GM12892 (cell line): ENCODE measurements around the gene APEX1.

Experiments
- POLR2A ChIP-seq: IDR thresholded peaks from 2 replicates; pipeline ENCODE4 v1.6.1; 2011; ENCODE audit warnings: low read depth, low read length, control low read depth
- POLR2AphosphoS5 ChIP-seq: IDR thresholded peaks from 2 replicates; pipeline ENCODE4 v1.6.1; 2011; ENCODE audit warnings: low read depth, low read length, control low read depth
- TAF1 ChIP-seq: IDR thresholded peaks from 2 replicates; pipeline ENCODE4 v1.6.1; 2011; ENCODE audit warnings: low read depth, mild to moderate bottlenecking, control low read depth, low read length, borderline replicate concordance

DNA sequence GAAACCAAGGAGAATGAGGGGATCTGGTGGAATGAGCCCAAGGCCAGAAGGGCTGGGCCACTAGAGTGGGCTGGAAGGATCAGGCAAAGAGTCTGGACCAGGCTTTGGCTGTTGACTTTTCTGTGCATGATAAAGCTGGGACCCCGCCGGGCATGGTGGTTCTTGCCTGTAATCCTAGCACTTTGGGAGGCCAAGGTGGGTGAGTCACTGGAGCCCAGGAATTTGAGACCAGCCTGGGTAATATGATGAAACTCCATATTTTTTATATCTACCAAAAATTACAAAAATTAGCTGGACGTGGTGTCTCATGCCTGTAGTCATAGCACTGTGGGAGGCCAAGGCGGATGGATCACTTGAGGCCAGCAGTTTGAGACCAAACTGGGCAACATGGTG lies 18.7 kb upstream of the APEX1 start:
- TF ChIP-seq TAF1 (no peak), POLR2A (no peak), POLR2AphosphoS5 (no peak)
